LNCAP (cell line): ENCODE results near the gene RASGRP2.

Source experiments
- TF ChIP-seq, protein P1 (sequence below): fragments of 450-650 bp; IDR thresholded peaks from 2 replicates; pipeline ENCODE4 v1.5.1; 2017; ENCODE audit warnings: mild to moderate bottlenecking

The RASGRP2 gene

DNA sequence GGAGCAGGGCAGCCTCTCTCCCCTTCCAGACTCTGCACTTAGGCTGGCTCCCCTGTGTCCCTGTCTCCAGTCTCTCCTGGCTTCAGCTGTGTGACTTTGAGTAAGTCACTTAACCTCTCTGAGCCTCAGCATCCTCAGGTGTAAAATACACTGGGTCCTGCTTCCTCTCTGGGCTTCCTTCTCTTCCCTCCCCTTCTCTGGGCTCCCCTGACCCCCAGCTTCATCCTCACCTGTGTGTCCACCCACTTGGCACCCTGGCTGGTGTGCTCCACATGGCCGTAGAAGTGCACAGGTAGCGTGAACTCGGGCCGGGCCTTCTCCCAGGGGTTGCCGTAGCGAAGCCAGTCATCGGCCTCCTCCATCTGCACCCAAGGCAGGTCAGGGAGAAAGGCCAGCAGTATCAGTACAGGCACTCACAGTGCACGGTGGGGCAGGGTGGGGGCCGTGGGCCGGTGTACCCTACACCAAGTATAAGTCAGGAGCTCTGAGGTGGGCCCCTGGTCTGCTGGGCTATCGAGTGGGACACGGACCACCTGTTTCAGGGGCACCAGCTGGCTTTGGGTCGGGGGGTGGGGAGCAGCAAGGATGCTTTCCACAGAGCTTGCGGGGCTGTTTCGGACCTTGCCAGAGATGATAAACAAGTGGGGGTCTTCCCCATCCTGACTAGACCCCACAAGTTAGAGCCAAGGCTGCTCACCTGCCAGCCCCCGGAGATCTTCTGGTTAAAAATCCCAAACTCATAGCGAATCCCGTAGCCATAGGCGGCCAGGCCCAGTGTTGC, 13.8 kb upstream of the RASGRP2 start:
- TF ChIP-seq, protein P1, sequence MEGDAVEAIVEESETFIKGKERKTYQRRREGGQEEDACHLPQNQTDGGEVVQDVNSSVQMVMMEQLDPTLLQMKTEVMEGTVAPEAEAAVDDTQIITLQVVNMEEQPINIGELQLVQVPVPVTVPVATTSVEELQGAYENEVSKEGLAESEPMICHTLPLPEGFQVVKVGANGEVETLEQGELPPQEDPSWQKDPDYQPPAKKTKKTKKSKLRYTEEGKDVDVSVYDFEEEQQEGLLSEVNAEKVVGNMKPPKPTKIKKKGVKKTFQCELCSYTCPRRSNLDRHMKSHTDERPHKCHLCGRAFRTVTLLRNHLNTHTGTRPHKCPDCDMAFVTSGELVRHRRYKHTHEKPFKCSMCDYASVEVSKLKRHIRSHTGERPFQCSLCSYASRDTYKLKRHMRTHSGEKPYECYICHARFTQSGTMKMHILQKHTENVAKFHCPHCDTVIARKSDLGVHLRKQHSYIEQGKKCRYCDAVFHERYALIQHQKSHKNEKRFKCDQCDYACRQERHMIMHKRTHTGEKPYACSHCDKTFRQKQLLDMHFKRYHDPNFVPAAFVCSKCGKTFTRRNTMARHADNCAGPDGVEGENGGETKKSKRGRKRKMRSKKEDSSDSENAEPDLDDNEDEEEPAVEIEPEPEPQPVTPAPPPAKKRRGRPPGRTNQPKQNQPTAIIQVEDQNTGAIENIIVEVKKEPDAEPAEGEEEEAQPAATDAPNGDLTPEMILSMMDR: no peak

DNA sequence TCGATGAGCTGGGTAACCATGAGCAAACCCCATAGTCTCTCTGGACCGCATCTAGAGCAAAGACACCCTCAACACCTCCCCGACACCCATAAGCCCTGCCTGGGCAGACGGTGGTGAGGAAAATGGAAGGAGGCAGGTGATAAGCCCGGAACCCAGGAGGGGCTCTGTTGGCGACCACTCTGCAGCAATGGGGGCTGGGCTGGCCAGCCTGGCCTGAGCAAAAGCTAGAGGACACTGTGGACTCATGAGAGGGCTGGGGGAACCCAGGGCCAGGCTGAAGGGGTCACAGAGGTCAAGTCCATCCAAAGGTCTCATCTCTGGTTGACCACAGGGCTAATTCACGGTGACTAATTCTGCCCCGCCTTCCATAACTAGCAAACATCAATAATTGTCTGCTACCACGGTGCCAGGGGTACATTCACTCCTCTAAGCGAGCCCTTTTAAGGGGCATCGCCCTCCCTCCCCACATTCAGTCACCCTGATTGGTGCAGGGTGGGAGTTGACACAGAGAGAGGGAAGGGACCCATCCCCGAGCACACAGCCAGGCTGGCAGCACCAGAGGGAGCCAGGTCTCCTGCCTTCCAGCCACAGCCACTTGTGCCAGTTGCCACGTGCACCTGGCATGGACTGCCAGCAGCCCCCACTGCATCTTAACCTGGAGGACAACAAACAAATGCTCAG, 11.9 kb upstream of the RASGRP2 start:
- TF ChIP-seq, protein P1: no peak

DNA sequence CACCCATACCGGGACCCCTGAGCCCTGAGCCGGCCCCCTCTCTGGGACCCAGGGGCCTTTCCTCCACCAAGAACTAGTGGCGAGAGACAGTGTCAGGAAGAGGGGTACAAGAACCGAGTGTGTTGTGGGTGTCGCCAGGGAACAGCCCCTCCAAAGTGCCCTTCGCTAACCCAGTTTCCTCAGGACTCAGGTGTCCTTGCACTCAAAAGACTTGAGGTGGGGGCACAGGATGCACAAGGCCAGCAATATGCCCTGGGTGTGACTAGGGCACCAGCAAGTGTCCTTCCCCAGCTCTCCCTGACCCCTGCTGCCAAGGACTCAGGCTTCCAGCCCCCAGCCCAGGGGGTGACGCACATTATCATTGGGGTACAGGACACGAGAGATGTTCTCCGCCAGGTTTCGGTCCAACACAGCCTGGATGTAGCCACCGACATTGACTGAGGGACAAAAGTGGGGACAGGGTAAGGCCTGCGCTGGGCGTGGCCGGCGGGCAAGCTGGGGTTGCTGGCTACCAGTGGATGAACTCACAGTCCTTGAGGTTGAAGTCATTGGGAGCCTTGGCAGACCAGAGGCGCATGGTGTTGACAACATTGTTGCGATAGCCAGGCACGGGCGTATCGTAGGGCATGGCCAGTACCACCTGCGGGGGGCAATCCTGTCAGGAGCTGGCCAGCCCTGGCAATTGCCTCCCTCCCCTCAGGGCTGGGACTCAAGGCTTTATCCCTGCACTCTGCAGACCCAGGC, 11.1 kb upstream of the RASGRP2 start:
- TF ChIP-seq, protein P1: no peak

DNA sequence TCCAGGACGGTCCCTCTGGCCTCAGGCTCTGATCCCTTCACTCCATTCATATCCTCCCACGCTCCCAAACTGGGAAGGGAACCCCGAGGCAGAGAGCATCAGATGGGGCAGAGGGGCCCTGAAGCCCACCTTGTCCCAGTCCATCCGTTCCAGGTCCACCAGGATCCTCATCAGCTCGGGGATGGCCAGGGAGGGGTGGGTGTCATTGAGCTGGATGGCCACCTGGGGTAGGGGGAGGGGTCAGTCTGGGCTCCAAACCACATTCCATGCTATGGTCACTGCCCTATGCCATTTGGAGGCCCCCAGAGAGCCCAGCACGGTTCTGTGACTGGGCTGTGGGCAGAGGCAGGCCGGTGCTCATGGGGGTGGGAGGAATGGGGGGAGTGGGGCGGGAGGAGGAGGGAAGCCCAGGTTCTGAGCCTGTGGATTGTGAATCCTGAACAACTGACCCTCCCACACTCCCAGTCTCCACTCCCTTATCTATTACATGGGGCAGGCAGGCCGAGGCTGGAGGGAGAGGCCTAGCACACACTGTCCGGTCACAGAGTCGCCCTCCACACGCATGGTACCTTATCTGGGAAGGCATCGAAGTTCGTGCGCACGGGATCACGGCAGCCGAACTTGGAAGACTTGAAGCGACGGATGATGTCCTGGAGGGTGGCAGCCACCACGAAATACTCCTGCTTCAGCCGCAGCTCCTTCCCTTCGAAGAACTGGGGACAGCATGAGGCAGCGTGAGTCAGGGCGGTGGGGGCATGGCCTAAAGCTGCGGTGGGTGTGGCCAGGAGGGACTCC, 10.4 kb upstream of the RASGRP2 start:
- TF ChIP-seq, protein P1: no peak

DNA sequence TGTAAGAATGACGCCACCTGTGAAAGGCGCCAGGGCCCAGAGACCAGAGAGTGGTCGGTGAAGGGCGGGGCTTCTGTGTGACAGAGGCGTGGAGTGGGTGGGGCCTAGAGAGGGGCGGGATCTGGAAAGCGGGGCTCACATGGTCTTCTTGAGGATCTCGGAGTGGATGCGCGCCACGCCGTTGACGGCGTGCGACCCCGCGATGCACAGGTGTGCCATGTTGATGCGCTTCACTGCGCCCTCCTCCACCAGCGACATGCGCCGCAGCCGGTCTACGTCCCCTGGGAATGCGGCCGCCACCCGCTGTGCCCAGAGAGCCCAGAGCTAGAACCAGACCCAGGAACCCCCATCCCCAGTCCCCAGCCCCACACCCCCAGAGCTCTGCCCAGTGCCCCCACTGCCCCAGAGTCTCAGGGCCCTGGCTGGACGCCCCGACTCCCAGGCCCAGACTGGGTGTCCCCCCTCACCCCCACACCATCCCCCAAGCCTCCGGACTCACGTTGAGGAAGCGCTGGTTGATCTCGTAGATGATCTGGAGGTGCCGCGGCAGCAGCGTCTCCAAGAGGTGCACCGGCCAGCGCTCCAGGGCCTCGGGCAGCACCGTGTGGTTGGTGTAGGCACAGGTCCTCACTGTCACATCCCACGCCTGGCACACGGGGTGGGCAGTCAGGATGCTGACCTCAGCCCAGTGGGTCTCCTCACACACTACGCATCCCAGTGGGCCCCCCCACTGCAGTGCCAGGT, 9.6 kb upstream of the RASGRP2 start:
- TF ChIP-seq, protein P1: no peak

DNA sequence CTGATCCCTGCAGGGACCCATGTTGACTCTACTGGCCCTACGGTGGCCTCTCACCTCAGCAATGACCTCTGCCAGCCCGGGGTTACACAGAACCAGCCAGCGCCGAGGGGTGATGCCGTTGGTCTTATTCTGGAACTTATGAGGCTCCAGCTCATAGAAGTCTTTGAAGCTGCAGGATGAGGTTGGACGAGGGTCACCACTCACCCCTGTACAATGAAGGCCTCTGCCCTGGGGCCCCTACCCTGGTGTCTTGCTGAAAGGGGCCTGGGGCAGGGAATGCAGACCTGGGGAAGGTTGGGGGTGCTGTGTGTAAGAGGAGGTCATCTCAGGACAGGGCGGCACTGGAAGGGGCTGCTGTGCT, 9.1 kb upstream of the RASGRP2 start:
- TF ChIP-seq, protein P1: no peak
